HG02678 (cell line): ENCODE results near the gene LRP11.
"Not testable (repeated sequence)": the region's sequence is repeated elsewhere in the genome, so short reads cannot be mapped to it uniquely, and the experiment has no call there.

Experiments
- ATAC-seq: cut with Tn5 transposase; IDR thresholded peaks from one replicate; pipeline ENCODE4 v1.9.1; 2021; ENCODE audit warnings: mild to moderate bottlenecking, moderate library complexity; ENCODE audit not compliant: unreplicated experiment

The LRP11 gene

GRCh38 chr6:149898966-149899365 is 34.8 kb upstream of the LRP11 start:
- no peak for ATAC-seq

GRCh38 chr6:149897855-149898744 is 33.9 kb upstream of the LRP11 start, which contains the start of gene RAET1E:
TSS of gene RAET1E (minus strand) at chr6:149898113. CDS start at chr6:149890901, 7,212 bp downstream.
- no peak for ATAC-seq

DNA sequence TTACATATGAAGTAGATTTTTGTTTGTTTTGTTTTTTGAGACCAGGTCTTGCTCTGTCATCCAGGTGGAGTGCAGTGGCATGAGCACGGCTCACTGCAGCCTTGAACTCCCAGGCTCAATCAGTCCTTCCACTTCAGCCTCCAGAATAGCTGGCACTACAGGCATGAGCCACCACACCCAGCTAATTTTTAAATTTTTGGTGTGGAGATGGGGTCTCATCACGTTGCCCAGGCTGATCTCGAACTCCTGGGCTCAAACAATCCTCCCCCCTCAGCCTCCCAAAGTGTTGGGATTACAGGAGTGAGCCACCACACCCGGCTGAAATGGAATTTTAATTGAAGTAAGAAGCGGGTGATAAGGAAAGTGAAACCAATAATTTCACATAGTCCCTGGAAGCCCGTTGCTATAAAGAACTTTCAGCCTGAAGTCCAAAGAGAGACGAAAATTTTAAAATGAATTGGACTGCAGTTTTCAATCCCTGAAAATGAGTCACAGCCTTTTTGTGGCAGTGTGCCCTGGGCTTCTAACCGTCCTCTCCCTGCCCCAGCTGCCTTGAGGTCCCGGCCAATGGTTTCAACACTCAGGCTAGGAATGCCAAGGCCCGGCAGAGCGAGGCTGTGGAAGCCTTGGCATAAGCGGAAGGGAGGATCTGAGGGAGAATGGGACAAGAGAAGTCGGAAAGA is 33.0 kb upstream of the LRP11 start:
- no peak for ATAC-seq

- ATAC-seq: no peak
Measured at GRCh38 chr6:149896491-149896890, 32.3 kb upstream of the LRP11 start.

DNA sequence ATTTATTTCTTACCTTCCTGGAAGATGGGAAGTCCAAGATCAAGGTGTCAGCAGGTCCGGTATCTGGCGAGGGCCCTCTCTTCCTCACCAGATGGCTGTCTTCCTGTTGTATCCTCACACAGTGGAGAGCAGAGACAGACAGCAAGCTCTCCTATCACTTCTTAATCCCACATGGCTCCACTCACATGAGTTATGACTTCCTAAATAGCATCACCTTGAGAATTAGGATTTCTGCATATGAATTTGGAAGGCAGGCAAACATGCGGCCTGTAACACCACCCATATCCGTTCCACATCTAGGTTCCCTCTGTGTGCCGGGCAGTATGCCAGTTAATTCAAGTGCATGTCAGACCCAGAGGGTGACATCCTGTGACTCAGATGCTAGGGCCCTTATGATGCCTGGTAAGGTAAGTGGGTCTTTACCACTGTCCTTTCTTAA is 31.7 kb upstream of the LRP11 start:
- ATAC-seq: no peak

- no peak for ATAC-seq
Measured at GRCh38 chr6:149895048-149895590, 31.0 kb upstream of the LRP11 start.

- not testable (repeated sequence) for ATAC-seq
Measured at GRCh38 chr6:149891864-149892263, 27.7 kb upstream of the LRP11 start.

DNA sequence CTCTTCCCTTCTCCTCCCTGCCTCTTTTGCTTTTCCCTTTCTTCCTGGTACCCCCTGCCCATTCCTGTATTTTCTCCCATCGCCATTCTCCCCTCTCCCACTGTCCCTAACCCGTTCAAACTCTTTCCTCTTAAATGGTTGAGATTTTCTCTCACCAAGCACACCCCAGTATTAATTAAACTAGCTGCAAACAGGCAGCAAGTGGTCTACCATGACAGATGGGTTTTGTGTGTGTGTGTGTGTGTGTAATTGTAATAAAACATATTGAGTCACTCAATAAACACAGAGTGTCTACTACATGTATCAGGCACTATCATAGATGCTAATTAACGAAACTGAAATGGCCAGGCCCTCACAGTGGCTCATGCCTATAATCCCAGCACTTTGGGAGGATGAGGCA is 27.1 kb upstream of the LRP11 start:
- ATAC-seq: no peak

DNA sequence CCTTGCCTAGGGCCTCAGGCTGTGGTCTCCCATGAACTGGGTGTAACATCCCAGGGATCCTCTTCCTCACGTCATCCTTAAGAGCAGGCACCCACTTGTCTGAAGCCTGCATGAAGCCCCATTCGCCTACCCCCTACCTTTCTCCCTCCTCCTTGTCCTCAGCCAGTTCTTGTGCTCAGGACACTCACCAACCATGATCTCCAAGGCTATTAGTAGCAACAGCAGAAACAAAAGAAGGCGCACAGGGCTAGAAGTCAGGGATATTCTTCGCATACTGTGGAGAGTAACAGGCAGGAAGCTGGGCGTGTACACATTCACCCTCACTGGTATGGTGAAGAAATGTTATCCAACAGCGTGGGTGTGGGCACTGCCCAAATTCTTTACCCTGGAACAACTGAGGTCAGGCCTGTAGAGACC is 26.5 kb upstream of the LRP11 start:
- ATAC-seq: no peak

DNA sequence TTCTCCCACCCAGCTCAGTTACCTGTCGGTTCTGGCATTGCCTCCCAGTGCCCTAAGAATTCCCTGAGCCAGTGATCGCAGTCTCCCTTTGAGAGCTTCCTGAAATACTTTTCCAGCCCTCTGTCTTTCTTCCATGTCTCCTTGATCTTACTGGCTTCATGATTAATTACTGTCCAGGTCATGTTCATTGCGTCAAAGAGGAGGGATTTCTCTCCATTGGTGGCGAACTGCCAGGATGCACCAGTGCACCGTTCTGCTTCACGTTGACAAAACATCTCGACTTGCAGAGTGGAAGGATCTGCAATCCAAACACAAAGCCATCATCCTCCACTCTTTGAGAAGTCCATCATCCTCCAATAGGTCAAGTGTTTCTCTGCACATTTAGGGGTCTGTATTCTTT is 25.2 kb upstream of the LRP11 start:
- ATAC-seq: no peak

DNA sequence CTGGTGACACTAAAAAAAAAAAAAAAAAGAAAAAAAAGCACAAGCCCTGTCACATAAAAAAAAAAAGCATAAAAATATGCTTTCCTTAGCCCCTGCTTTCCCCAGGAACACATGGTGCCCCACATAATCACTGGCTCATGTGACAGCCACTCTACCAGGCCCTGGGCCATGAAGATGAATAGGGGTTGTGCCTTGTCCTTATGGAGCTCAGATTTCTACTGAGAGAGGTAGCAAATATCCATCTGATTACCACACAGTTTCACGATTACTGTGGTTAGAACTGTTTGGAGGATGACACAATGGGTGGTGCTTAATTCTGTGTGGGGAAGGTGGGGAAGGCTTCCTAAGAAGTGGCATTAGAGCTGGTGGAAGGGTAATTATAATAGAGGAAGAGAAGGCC is 24.5 kb upstream of the LRP11 start:
- ATAC-seq: no peak

DNA sequence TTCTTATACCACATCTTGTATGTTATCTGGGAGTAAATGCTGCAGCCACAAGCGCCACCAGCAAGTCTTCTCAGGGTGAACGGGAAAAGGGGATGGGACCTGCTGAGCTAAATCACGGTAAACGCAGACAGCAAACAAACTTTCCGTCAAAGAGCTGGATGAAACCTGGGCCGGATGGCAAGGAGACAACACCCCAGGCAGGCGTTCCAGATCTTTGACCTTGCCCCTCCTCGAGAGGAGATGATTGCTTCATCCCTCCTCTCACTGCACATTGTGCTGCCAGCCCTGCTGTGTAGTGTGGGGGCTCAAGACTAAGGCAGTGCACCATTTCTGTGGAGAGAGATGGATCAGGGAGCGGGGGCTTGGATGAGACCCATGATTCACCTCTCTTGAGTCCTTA is 23.9 kb upstream of the LRP11 start:
- ATAC-seq: no peak

GRCh38 chr6:149887343-149887742 is 23.2 kb upstream of the LRP11 start:
- no peak for ATAC-seq

GRCh38 chr6:149885888-149886287 is 21.7 kb upstream of the LRP11 start:
- no peak for ATAC-seq

DNA sequence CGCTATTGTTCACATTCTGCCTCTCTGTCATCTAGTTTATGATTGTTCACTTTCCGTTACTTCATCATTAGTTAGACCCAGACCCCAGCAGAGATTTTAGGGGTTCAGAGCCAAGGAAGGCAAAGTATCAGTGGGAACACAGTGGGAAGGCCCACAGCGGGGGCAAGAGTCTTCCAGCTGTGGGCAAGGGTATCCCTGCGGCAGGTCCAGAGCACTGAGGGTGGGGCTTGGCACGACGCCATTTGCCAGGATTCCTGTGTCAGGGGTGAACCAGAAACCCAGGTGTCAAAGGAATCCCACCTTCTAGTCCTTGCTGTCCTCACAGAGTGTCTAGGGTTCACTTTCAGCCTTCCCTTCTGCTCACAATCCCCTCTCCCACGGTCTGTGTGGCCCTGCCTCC is 20.5 kb upstream of the LRP11 start:
- no peak for ATAC-seq

GRCh38 chr6:149884215-149884614 is 20.1 kb upstream of the LRP11 start:
- ATAC-seq: no peak

- ATAC-seq: no peak
Measured at GRCh38 chr6:149881860-149882259, 17.7 kb upstream of the LRP11 start.

DNA sequence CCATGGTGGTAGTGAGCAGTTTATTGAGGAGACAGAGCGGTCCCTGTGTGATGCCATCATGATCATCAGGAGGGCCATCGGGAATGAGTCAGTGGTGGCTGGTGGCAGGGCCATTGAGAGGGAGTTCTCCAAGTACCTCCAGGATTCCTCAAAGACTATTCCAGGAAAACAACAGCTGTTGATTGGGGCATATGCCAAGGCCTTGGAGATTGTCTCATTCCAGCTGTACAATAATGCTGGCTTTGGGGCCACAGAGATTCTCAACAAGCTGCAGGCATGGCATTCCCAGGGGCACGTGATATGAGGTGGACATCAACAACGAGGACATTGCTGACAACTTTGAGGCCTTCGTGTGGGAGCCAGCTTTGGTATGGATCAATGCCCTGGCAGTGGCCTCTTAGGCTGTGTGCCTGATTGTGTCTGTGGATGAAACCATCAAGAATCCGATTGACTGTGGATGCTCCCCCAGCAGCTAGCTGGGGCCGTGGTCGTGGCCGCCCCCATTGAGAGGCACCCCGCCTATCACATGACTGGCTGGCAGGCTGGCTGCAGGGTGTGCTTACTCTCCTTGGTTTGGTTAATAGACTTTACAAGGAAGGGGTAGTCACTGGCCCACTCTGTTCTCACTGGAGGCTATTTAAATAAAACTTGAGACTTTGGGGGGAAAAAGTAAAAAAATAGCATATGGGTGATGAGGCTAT is 17.1 kb upstream of the LRP11 start:
- ATAC-seq: no peak

DNA sequence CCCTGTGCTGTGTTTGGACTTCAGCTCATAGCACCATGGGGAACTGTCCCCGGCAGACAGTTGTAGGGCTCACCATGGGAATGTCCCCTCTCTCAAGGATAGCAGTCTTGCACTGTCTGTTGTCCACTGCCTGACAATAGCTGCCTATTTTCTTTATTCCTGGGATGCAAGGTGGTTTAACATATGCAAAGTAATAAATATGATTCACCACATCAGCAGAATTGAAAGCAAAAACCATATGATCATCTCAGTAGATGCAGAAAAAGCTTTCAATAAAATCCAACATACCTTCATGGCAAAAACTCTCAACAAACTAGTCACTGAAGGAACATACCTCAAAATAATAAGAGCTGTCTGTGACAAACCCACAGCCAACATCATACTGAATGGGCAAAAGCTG is 13.5 kb upstream of the LRP11 start:
- no peak for ATAC-seq

GRCh38 chr6:149876241-149876933 is 12.2 kb upstream of the LRP11 start:
- ATAC-seq: no peak

DNA sequence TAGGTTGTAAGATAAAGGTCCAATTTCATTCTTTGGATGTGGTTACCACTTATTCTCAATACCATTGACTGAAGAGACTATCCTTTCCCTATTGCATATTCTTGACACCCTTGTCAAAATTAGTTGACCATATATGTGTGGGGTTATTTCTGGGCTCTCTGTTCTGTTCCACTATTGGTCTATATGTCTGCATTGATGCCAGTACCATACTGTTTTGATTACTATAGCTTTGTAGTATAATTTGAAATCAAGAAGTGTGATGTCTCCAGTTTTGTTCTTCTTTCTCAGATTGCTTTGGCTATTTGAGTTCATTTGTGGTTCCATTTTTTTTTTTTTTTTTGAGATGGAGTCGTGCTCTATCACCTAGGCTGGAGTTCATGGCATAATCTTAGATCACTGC is 8.1 kb upstream of the LRP11 start:
- no peak for ATAC-seq
